A549 (cell line): Measurements from ENCODE around the gene CHSY3. TPM values are rescaled to one million over a fixed set of nuclear protein-coding genes. Genes with fewer than 3 reads are reported as not detected.

Experiments
- ATAC-seq, 2 experiments: fragments of 200-7000 bp in 1 of 2; fragments of >200 bp in 1 of 2; cut with Nextera tagmentation in 1 of 2; cut with Tn5 transposase in 1 of 2; 3 replicates each; pipeline versions ENCODE4 v1.8.0 to v1.9.1; 2018 to 2020; ENCODE audit warnings: mild to moderate bottlenecking in 1 of 2, moderate library complexity in 1 of 2
- CTCF ChIA-PET: fragments of 300-600 bp; sonication (Branson Sonifier 250); formaldehyde crosslinking; extraction: SDS; loops from one replicate; lab custom pipeline; 2021; ENCODE audit warnings: antibody characterized with exemption, inconsistent platforms; lab: Yijun Ruan, JAX
- POLR2A ChIA-PET: fragments of 350-600 bp; formaldehyde crosslinking; extraction: SDS; loops from one replicate; lab custom pipeline; 2021; ENCODE audit warnings: antibody characterized with exemption, inconsistent platforms; lab: Yijun Ruan, JAX
- DNase-seq, 2 experiments: peaks; one replicate each; pipeline versions ENCODE4 v3.0.0 to v3.0.0-alpha.2; 2011 to 2016; ENCODE audit warnings: low read depth in 1 of 2, low spot score in 1 of 2
- FAIRE-seq: peaks from 2 replicates; lab custom pipeline; 2011; peaks lifted over from hg19 to GRCh38; lab: Jason Lieb, UNC
- H3K27ac ChIP-seq, 2 experiments: fragments of >200 bp; sonication (Bioruptor Twin); formaldehyde crosslinking; 3 replicates each; pipeline ENCODE4 v1.5.1; 2016 to 2017
- H3K4me1 ChIP-seq: fragments of >200 bp; sonication (Bioruptor Twin); formaldehyde crosslinking; 3 replicates; pipeline ENCODE4 v1.6.1; 2016
- H3K4me2 ChIP-seq: fragments of >200 bp; sonication (Bioruptor Twin); formaldehyde crosslinking; 3 replicates; pipeline ENCODE4 v1.6.1; 2016
- H3K4me3 ChIP-seq: fragments of >200 bp; sonication (Bioruptor Twin); formaldehyde crosslinking; 3 replicates; pipeline ENCODE4 v1.5.1; 2016
- H3K9me3 ChIP-seq: fragments of >200 bp; sonication (Bioruptor Twin); formaldehyde crosslinking; 3 replicates; pipeline ENCODE4 v1.6.1; 2016
- BHLHE40 ChIP-seq: IDR thresholded peaks from 2 replicates; pipeline ENCODE4 v1.6.1; 2012; ENCODE audit warnings: low read depth, low read length, inconsistent platforms
- CEBPB ChIP-seq, 2 experiments: fragments of >200 bp in 1 of 2; sonication (Bioruptor Twin) in 1 of 2; formaldehyde crosslinking in 1 of 2; IDR thresholded peaks; 2 replicates each; pipeline ENCODE4 v1.6.1; 2012 to 2016
- CHD4 ChIP-seq: fragments of 200-600 bp; sonication (generic); IDR thresholded peaks from 2 replicates; pipeline ENCODE4 v1.6.1; 2016; ENCODE audit warnings: antibody characterized with exemption, mild to moderate bottlenecking, borderline replicate concordance
- EHF ChIP-seq: fragments of 250-450 bp; sonication (Bioruptor Pico); IDR thresholded peaks from 2 replicates; pipeline ENCODE4 v1.5.0; 2020; ENCODE audit warnings: mild to moderate bottlenecking
- EHMT2 ChIP-seq: fragments of 200-600 bp; sonication (generic); IDR thresholded peaks from 2 replicates; pipeline ENCODE4 v1.6.1; 2016; ENCODE audit warnings: antibody characterized with exemption, low read depth, mild to moderate bottlenecking, moderate library complexity
- ELK1 ChIP-seq: fragments of 150-350 bp; IDR thresholded peaks from 2 replicates; pipeline ENCODE4 v1.6.1; 2014; ENCODE audit warnings: low read depth, mild to moderate bottlenecking, low read length
- GATA3 ChIP-seq: IDR thresholded peaks from 2 replicates; pipeline ENCODE4 v1.6.1; 2012; ENCODE audit warnings: borderline replicate concordance
- HDAC2 ChIP-seq: fragments of 200-600 bp; sonication (generic); IDR thresholded peaks from 2 replicates; pipeline ENCODE4 v1.6.1; 2016
- HMGXB4 ChIP-seq: fragments of 250-450 bp; sonication (Bioruptor Pico); IDR thresholded peaks from 2 replicates; pipeline ENCODE4 v1.5.0; 2021; ENCODE audit warnings: mild to moderate bottlenecking, moderate library complexity, borderline replicate concordance
- HOXB13 ChIP-seq: fragments of 250-450 bp; sonication (Bioruptor Pico); IDR thresholded peaks from 2 replicates; pipeline ENCODE4 v1.5.0; 2020; ENCODE audit warnings: low read depth, mild to moderate bottlenecking, moderate library complexity
- HOXB5 ChIP-seq: fragments of 250-450 bp; sonication (Bioruptor Pico); IDR thresholded peaks from 2 replicates; pipeline ENCODE4 v1.5.0; 2020; ENCODE audit warnings: mild to moderate bottlenecking, moderate library complexity
- JUNB ChIP-seq: fragments of >200 bp; sonication (Bioruptor Twin); formaldehyde crosslinking; IDR thresholded peaks from 2 replicates; pipeline ENCODE4 v1.6.1; 2016
- KDM5A ChIP-seq: fragments of 200-600 bp; sonication (generic); IDR thresholded peaks from 2 replicates; pipeline ENCODE4 v1.6.1; 2016; ENCODE audit warnings: antibody characterized with exemption, mild to moderate bottlenecking
- MAX ChIP-seq: IDR thresholded peaks from 2 replicates; pipeline ENCODE4 v1.6.1; 2012
- NPAS2 ChIP-seq: fragments of 250-450 bp; sonication (Bioruptor Pico); IDR thresholded peaks from 2 replicates; pipeline ENCODE4 v1.8.0; 2022; ENCODE audit warnings: mild to moderate bottlenecking, moderate library complexity, borderline replicate concordance
- NR3C1 ChIP-seq: fragments of >200 bp; sonication (Bioruptor Twin); formaldehyde crosslinking; IDR thresholded peaks from 3 replicates; pipeline ENCODE4 v1.6.1; 2017
- PHF8 ChIP-seq: fragments of 200-600 bp; sonication (generic); IDR thresholded peaks from 2 replicates; pipeline ENCODE4 v1.6.1; 2016; ENCODE audit warnings: low read depth, mild to moderate bottlenecking, antibody characterized with exemption, moderate library complexity, borderline replicate concordance
- POLR2A ChIP-seq: IDR thresholded peaks from 2 replicates; pipeline ENCODE4 v1.6.1; 2012; ENCODE audit warnings: mild to moderate bottlenecking, low read length
- POLR2AphosphoS2 ChIP-seq: conservative IDR thresholded peaks from 2 replicates; pipeline ENCODE4 v1.6.1; 2012; ENCODE audit warnings: low read length, improper control_type of control experiment, inconsistent platforms
- RARB ChIP-seq: fragments of 250-450 bp; sonication (Bioruptor Pico); IDR thresholded peaks from 2 replicates; pipeline ENCODE4 v1.8.0; 2021; ENCODE audit warnings: mild to moderate bottlenecking, moderate library complexity
- REST ChIP-seq: fragments of 200-600 bp; sonication (generic); IDR thresholded peaks from 2 replicates; pipeline ENCODE4 v1.6.1; 2016; ENCODE audit warnings: antibody characterized with exemption, mild to moderate bottlenecking, moderate library complexity
- RFX5 ChIP-seq: fragments of 450-650 bp; IDR thresholded peaks from 2 replicates; pipeline ENCODE4 v1.7.1; 2014; ENCODE audit warnings: antibody characterized with exemption, mild to moderate bottlenecking, moderate library complexity
- TP53 ChIP-seq: fragments of 250-450 bp; sonication (Bioruptor Pico); IDR thresholded peaks from 2 replicates; pipeline ENCODE4 v1.5.0; 2021; ENCODE audit warnings: mild to moderate bottlenecking, moderate library complexity
- ZC3H11A ChIP-seq: fragments of 450-650 bp; IDR thresholded peaks from 2 replicates; pipeline ENCODE4 v1.6.1; 2014; ENCODE audit warnings: antibody characterized with exemption, mild to moderate bottlenecking
- ZNF302 ChIP-seq: fragments of 250-450 bp; sonication (Bioruptor Pico); IDR thresholded peaks from 2 replicates; pipeline ENCODE4 v1.9.0; 2021; ENCODE audit warnings: inconsistent platforms, mild to moderate bottlenecking, moderate library complexity
- WGBS: methylation state at CpG from one replicate; pipeline ENCODE4 v1.1.6; 2017; ENCODE audit errors: missing lambda C conversion rate; 5-methylcytosine and 5-hydroxymethylcytosine counted together
- polyA plus RNA-seq, 4 experiments: library from polyadenylated mRNA; depleted of rRNA in 3 of 4; stranded (reverse); fragments of >200 nt; fragmentation: RNase III in 1 of 4; extraction: RNeasy Plus Mini Kit Qiagen cat#74134 plus additional on column Dnase treatment in 1 of 4; gene quantifications; 2 replicates in 3 of 4; 3 replicates in 1 of 4; pipeline ENCODE4 v1.2.3, GENCODE V29; 2011 to 2017

Gene CHSY3
- polyA plus RNA-seq, 2 of the 4 experiments (the other 2 are of a cell fraction) = 0.06 to 0.12 TPM

- TF ChIP-seq HDAC2 (no peak), NPAS2 (CRISPR knock-in tag) (no peak)
Measured at GRCh38 chr5:129951039-129951438, 46.8 kb downstream of the CHSY3 start (continued).

GRCh38 chr5:129958581-129958980 is 54.3 kb downstream of the CHSY3 start:
- TF ChIP-seq MAX (no peak), RFX5 (no peak), TP53 (CRISPR knock-in tag) (no peak), REST (no peak), POLR2A (no peak), RARB (CRISPR knock-in tag) (no peak), BHLHE40 (no peak), ZC3H11A (no peak), POLR2AphosphoS2 (no peak)
- no peaks in the 10 kb centered on the region for H3K4me1 ChIP-seq
- no peaks in the 10 kb centered on the region for H3K9me3 ChIP-seq
- ATAC-seq (no peak), FAIRE-seq (no peak), DNase-seq (no peak)
- ChIA-PET POLR2A (no interaction called here), CTCF (interaction anchor here (0.6 kb wide), 1 partner anchor 1060 kb away, joined by 3 read pairs; no protein-coding TSS in a partner anchor)
- H3K27ac ChIP-seq = no peak overlapping the region
- H3K4me2 ChIP-seq = no peak overlapping the region
- H3K4me3 ChIP-seq = no peak overlapping the region

GRCh38 chr5:129960831-129961230 is 56.6 kb downstream of the CHSY3 start:
- Histone ChIP-seq H3K27ac (no peak overlapping the region), H3K4me1 (no peaks in the 10 kb centered on the region), H3K9me3 (no peaks in the 10 kb centered on the region), H3K4me2 (no peak overlapping the region), H3K4me3 (no peak overlapping the region)
- ChIA-PET POLR2A (no interaction called here), CTCF (no interaction called here)
- WGBS = 36% methylated on average over 6 of the region's 6 CpGs
- TF ChIP-seq ZC3H11A (no peak), CHD4 (no peak), PHF8 (no peak), GATA3 (no peak), HOXB5 (no peak), KDM5A (no peak), CEBPB (IDR thresholded peaks at IDR 0.05) (no peak), ELK1 (no peak)
- no peak for ATAC-seq
- DNase-seq = no peak
- FAIRE-seq = no peak

GRCh38 chr5:129962506-129962905 is 58.2 kb downstream of the CHSY3 start:
- Histone ChIP-seq H3K4me2 (no peak overlapping the region), H3K27ac (no peak overlapping the region), H3K4me1 (no peaks in the 10 kb centered on the region), H3K4me3 (no peak overlapping the region), H3K9me3 (no peaks in the 10 kb centered on the region)
- ATAC-seq = no peak
- no peak for FAIRE-seq
- no peak for TF ChIP-seq HOXB13 (CRISPR knock-in tag)
- TF ChIP-seq RARB (CRISPR knock-in tag) = no peak
- no peak for TF ChIP-seq ZC3H11A
- TF ChIP-seq JUNB = no peak
- TF ChIP-seq EHMT2 = no peak
- TF ChIP-seq EHF (CRISPR knock-in tag) = no peak
- no peak for TF ChIP-seq HMGXB4
- TF ChIP-seq ZNF302 (CRISPR knock-in tag) = no peak
- TF ChIP-seq NR3C1 = no peak
- TF ChIP-seq PHF8 = no peak
- ChIA-PET CTCF (no interaction called here), POLR2A (no interaction called here)
- 20% methylated on average over 1 of the region's 1 CpG for WGBS
- no peak for DNase-seq
